ENCODE data around the gene CYB5D1.

DNA sequence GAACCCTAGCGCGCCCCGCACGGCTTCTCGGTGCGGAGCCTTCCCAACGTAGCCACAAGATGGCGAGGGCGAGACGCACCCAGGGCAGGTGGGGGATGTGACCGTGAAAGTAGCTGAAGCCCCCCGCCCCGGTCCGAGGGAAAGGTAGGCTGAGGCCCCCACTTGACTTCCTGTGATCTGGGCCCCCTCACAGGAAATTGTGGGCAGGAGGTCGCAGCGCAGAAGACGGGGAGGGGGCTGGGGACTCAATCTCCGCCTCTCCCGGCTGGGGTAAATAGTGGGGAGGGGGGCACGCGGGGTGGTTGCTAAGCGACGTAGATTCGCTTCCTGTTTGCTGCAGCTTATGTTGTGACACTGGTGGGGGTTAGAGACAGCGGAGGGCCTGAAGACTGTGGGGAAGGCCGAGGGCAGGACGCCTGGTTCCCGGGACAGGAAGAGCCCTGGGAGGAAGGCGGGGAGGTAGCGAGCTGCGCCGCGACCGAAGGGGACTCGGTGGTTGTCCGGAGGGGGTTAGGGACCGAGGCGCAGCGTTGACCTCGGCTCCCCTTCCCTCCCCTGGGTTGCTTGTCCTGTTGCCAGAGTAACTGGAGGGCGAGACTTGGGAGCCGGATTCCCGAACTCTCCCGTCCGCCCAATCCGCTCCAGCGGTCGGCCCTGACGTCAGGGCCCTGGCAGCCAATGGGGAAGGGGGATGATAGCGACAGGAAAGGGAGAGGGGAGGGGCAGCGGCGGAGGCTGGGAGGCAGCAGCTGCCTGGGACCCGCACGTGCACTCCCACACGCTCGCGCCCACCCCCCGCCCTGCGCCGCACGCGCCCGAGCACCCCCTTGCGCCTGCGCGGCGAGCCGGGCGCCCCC lies 22.6 kb upstream of the CYB5D1 start:
- TF ChIP-seq, protein P1, sequence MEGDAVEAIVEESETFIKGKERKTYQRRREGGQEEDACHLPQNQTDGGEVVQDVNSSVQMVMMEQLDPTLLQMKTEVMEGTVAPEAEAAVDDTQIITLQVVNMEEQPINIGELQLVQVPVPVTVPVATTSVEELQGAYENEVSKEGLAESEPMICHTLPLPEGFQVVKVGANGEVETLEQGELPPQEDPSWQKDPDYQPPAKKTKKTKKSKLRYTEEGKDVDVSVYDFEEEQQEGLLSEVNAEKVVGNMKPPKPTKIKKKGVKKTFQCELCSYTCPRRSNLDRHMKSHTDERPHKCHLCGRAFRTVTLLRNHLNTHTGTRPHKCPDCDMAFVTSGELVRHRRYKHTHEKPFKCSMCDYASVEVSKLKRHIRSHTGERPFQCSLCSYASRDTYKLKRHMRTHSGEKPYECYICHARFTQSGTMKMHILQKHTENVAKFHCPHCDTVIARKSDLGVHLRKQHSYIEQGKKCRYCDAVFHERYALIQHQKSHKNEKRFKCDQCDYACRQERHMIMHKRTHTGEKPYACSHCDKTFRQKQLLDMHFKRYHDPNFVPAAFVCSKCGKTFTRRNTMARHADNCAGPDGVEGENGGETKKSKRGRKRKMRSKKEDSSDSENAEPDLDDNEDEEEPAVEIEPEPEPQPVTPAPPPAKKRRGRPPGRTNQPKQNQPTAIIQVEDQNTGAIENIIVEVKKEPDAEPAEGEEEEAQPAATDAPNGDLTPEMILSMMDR (IDR thresholded peaks at IDR 0.05) = peak; percentile 77 to 94 (median 91)
- TF ChIP-seq EP300 (IDR thresholded peaks at IDR 0.05) (peak; percentile 63), POLR2A (IDR thresholded peaks at IDR 0.05) (peak; percentile 95)

Measured in ovary (tissue), 3 donors.